HG02588 (cell line): ENCODE data around the gene AGBL1.

Experiments
- ATAC-seq: cut with Tn5 transposase; IDR thresholded peaks from one replicate; pipeline ENCODE4 v1.9.1; 2021; ENCODE audit warnings: mild to moderate bottlenecking, moderate library complexity; ENCODE audit not compliant: unreplicated experiment

The AGBL1 gene

GRCh38 chr15:86689006-86689405 lies 609.3 kb downstream of the AGBL1 start:
- ATAC-seq = no peak

- no peak for ATAC-seq
Observed at GRCh38 chr15:86690566-86690965, 610.9 kb downstream of the AGBL1 start.

- no peak for ATAC-seq
Observed at GRCh38 chr15:86691091-86691663, 611.5 kb downstream of the AGBL1 start.

GRCh38 chr15:86700864-86701610 lies 621.4 kb downstream of the AGBL1 start:
- no peak for ATAC-seq

GRCh38 chr15:86701611-86701963 lies 621.9 kb downstream of the AGBL1 start:
- no peak for ATAC-seq

GRCh38 chr15:86706813-86707212 lies 627.1 kb downstream of the AGBL1 start:
- no peak for ATAC-seq

- no peak for ATAC-seq
Observed at GRCh38 chr15:86711476-86711875, 631.8 kb downstream of the AGBL1 start.

GRCh38 chr15:86714241-86714640 lies 634.6 kb downstream of the AGBL1 start:
- no peak for ATAC-seq

- no peak for ATAC-seq
Observed at GRCh38 chr15:86725628-86726027, 646.0 kb downstream of the AGBL1 start.

GRCh38 chr15:86735247-86736040 lies 655.8 kb downstream of the AGBL1 start:
- ATAC-seq = no peak

GRCh38 chr15:86741917-86742316 lies 662.2 kb downstream of the AGBL1 start:
- ATAC-seq = no peak

GRCh38 chr15:86743283-86743903 lies 663.7 kb downstream of the AGBL1 start:
- ATAC-seq = no peak

- no peak for ATAC-seq
Observed at GRCh38 chr15:86744198-86744780, 664.6 kb downstream of the AGBL1 start.

GRCh38 chr15:86751116-86751515 lies 671.4 kb downstream of the AGBL1 start:
- no peak for ATAC-seq

GRCh38 chr15:86754846-86755245 lies 675.2 kb downstream of the AGBL1 start:
- no peak for ATAC-seq

GRCh38 chr15:86756688-86757087 lies 677.0 kb downstream of the AGBL1 start:
- no peak for ATAC-seq

GRCh38 chr15:86759800-86760523 lies 680.3 kb downstream of the AGBL1 start:
- no peak for ATAC-seq

GRCh38 chr15:86762874-86763273 lies 683.2 kb downstream of the AGBL1 start:
- no peak for ATAC-seq

GRCh38 chr15:86764021-86764420 lies 684.4 kb downstream of the AGBL1 start:
- no peak for ATAC-seq

- no peak for ATAC-seq
Observed at GRCh38 chr15:86765281-86765680, 685.6 kb downstream of the AGBL1 start.
